Activated T-cell treated with anti-CD3 and anti-CD28 coated beads for 24 hours (primary cell): ENCODE data around the gene PWP1.

Experiments used
- DNase-seq: peaks from one replicate; pipeline ENCODE4 v3.0.0-alpha.2; 2020; ENCODE audit warnings: low read depth

PWP1 gene

GRCh38 chr12:107735763-107736162, 50.2 kb downstream of the PWP1 start:
- DNase-seq = no peak

- DNase-seq = no peak
Measured at GRCh38 chr12:107736914-107737313, 51.3 kb downstream of the PWP1 start.

- DNase-seq = no peak
Measured at GRCh38 chr12:107748472-107748871, 62.9 kb downstream of the PWP1 start.

- no peak for DNase-seq
Measured at GRCh38 chr12:107749083-107749482, 63.5 kb downstream of the PWP1 start.

- DNase-seq = peak; percentile 17
Measured at GRCh38 chr12:107759410-107759809, 73.8 kb downstream of the PWP1 start.

- DNase-seq = peak; percentile 16
Measured at GRCh38 chr12:107760207-107760808, 74.7 kb downstream of the PWP1 start.

- DNase-seq = peak; percentile 88
Measured at GRCh38 chr12:107760809-107761501, 75.4 kb downstream of the PWP1 start, which contains the start of gene PRDM4. TSS of gene PRDM4 (minus strand) at chr12:107761137. CDS start at chr12:107760515, 622 bp downstream.

- DNase-seq = no peak
Measured at GRCh38 chr12:107761502-107761904, 75.9 kb downstream of the PWP1 start.
